Fibroblast of skin of right biceps (primary cell): Measurements from ENCODE around the gene PFKFB3.
"Not testable (repeated sequence)": the region's sequence is repeated elsewhere in the genome, so short reads cannot be mapped to it uniquely, and the experiment has no call there.

Experiments used
- DNase-seq: peaks from one replicate; pipeline ENCODE4 v3.0.0-alpha.2; 2013

The PFKFB3 gene

DNA sequence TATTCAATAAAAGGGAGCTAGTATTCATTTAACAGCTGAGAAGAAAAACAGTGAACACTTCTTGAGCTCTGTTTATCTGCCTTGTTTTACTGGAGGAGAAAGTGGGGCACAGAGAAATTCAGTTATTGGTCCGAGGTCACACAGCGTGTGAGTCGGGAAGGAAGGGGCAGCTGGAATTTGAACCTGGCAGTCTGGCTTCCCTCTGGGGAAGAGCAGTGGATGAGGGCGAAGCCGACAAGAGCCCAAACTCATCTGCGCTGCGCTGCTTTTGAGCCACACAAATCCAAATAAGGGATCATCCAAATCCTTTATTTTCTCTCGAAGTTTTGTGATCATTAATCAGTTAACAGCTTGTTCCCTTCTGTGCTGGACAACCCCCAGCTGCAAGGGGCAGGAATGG is 23.7 kb upstream of the PFKFB3 start:
- DNase-seq = no peak

DNA sequence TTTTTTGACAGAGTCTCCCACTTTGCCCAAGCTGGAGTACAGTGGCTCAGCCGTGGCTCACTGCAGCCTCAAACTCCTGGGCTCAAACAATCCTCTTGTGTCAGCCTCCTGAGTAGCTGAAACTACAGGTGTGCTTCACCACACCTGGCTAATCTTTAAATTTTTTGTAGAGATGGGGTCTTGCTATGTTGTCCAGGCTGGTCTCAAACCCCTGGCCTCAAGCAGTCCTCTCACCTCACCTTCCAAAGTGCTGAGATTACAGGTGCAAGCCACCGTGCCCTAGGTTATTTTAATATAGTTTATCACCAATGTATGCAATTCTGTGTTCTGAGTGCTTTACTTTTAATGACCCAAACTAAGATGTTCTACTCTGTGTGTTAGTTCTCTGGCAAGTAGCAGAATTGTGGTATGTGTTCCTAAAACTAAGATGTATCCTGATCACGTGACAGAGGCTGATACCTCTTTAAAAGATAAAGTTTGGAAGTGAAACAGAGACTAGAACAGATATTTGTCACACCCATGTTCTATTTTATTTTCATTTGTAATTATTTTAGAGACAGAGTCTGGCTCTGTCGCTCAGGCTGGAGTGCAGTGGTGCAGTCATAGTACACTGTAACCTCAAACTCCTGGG is 22.1 kb upstream of the PFKFB3 start:
- no peak for DNase-seq

DNA sequence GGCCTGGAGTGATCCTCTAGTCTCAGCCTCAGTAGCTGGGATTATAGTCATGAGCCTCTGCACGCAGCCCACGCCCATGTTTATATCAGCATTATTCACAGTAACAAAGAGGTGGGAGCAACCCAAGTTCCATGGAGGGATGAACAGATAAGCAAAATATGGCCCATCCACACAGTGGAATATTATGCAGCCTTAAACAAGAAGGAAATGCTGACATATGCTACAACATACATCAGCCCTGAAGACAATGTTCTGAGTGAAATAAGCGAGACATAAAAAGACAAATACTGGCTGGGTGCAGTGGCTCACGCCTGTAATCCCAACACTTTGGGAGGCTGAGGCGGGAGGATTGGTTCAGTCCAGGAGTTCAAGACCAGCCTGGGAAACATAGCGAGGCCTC is 21.5 kb upstream of the PFKFB3 start:
- DNase-seq = no peak

DNA sequence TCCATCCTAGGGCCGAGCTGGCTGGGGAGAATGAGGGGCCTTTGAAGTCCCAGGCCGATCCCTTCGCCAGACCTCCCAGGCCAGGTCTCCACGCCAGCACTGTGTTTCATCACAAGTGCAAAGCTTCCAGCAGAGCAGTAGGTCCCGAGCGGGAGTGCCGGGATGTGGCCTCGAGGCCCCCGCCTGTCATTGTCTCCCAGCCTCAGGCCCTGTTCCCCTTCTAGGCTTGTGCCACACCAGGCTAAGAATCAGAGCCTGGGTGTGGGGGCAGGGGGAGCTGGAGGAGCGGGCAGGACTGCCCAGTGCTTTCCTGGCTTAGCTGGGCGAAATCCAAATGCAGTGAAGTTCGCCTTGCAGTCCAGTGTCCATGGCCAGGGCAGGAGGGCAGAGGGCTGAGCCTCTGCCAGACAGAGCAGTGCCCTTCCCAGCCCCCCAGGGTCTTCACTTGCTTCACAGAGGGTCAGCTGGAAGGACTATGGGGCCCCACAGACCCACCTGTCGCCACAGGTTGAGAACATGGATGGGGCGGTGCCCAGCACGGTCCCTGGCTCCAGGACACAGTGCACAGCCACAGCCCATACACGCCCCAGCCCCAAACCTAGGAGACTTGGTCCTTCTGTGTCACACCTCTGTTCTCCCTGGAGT is 20.2 kb upstream of the PFKFB3 start:
- no peak for DNase-seq

DNA sequence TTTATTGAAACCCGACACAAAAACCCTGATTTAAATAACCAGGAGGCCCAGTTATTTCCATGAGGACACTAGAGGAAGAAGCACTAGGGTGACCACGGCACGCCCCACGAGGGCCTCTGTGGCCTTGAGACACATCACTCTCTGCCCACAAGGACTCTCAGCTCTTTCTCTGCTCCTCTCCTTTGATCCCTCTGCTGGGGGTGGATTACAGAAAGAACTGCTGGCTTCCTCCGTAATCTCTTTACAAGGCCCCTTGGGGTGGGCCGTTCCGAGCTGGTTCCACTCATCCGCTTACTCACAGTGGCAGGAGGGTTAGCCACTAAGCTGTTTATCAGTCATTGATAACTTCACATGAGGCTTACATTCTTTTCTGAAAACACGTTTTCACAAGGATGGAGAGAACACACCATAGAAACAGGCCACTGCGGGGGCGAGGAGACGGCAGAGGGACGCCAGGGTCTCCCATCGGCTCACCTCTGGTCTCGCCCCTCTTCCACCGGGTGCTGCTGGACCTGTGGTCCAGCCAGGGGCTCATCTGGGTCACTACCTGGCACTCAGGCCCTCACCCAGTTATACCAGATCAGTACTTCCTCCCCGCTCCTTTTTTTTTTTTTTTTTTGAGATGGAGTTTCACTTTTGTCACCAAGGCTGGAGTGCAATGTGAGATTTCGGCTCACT is 17.6 kb upstream of the PFKFB3 start:
- DNase-seq = no peak

DNA sequence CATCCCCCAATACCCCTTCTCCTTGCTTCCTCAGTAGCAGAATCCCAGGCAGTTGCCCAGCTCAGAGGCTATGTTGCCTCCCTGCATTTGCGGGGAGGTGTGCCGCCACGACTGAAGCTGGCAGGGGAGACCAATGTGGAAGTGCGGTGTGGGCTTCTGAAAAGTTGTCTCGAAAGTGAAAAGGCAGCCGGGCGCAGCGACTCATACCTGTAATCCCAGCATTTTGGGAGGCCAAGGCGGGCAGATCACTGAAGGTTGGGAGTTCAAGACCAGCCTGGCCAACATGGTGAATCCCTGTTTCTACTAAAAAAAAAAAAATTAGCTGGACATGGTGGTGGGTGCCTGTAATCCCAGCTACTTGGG is 15.9 kb upstream of the PFKFB3 start:
- no peak for DNase-seq

DNA sequence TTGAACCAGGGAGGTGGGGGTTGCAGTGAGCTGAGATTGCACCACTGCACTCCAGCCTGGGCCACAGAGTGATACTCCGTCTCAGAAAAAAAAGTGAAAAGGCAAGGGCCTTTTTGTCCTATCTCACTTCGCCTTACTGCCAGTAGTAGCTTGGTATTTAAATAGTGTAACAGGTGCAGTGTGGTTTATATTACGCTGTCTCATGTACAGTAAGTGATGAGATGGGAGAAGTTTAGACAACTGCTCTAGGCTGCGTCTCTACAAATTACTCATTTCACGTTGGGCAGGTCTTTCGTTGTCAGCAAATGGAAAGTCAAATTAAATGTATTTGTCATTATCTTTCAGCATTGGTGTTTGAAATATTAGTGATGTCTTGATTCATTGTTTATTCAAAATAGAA is 15.5 kb upstream of the PFKFB3 start:
- no peak for DNase-seq

DNA sequence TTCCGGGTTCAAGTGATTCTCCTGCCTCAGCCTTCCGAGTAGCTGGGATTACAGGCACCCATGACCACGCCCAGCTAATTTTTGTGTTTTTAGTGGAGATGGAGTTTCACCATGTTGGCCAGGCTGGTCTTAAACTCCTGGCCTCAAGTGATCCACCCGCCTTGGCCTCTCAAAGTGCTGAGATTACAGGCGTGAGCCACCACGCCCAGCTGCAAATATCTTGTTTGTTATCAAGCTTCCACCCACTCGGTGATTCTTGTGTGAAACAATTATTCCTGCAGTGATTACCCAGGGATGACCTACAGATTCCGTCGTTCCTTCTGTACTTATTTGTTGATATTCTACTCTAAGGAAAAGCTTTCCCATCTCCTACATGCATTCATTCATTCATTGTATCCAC is 12.7 kb upstream of the PFKFB3 start:
- not testable (repeated sequence) for DNase-seq

DNA sequence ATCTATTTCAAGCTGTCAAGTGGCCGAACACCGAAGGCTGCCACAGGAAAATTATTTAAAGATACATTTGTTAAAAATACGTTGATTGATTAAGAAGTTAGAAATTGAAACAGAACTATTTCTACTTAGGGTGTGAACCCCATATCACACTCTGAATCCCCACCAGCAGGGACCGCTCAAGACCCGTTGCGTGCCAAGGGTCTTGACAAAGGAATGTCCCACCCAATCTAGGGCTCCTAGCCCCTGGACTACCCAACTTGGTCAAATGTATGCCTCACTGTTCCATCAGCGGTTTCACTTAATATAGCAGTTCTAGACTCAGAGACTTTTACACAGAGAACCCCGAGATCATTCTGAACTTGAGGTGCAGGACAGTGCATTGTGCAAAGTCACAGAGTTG is 11.6 kb upstream of the PFKFB3 start:
- DNase-seq = no peak

DNA sequence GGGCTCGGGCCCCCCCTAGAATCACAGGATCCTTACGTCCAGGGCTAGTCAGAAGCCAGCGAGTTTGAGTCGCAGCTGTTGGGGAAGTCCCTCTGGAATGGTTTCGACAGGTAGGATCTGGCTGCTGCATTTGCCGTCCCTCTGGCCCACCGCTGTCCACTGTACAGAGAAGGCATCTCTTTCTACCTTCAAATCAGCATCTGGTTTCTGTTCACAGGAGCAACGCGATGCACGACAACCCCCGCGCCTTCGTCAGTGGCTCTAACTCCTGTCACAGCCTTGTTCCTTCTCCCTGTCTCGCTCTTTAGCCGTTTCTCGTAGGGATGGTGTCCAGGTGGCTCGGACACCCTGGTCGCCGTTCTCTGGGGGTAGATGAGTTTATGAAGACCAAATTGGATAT is 11.2 kb upstream of the PFKFB3 start:
- DNase-seq = no peak

DNA sequence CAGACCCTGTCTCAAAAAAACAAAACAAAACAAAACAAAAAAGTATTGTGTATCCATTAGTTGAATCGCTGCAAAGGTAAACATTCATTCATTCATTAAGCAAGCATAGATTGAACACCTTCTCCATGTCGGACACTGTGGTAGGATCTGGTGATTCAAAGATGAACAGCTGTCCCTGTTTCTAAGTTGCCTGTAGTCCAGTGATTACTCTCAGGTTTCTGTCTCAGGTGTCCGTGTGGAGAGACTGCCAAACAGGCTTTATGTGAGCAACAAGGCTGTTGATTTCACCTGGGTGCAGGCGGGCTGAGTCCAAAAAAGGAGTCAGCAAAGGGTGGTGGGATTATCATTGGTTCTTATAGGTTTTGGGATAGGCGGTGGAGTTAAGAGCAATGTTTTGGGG is 9.4 kb upstream of the PFKFB3 start:
- DNase-seq = not testable (repeated sequence)

DNA sequence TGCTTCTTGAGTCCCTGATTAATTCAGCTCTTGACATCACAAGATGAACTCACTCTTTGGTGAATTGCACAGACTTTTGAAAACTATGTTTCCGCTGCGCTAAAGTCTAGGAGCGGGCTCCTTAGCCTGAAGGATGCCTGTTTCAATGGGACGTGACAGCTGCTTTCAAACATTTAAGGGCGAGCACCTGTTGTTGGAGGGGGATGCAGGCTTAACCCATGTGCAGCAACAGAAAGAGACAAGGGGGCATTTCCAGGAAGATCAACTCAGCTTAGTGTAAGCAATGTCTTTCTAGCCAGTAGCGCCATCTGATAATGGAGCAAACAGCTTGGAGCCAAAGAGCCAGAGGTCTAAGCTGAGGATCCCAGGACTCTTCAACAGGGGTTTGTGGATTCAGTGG is 8.4 kb upstream of the PFKFB3 start:
- DNase-seq = no peak

DNA sequence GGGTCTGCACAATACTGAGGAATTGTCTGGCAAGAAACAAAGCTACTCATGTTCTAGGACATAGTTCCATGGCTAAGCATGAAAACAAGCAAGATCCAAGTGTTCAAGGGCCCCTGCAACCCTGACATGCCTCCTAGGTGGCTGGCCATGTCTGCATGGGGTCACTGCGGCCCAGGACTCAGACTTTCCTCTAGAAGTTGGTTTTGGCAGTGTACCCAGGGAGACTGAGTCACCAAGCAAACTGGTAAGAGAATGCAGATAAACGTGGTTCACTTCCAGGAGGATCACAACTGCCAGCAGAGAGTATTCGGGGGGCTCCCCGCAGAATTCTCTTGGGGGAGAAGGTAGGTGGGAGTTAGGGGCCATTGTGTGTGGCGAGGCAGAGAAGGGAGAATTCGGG is 7.4 kb upstream of the PFKFB3 start:
- DNase-seq = peak; percentile 57

DNA sequence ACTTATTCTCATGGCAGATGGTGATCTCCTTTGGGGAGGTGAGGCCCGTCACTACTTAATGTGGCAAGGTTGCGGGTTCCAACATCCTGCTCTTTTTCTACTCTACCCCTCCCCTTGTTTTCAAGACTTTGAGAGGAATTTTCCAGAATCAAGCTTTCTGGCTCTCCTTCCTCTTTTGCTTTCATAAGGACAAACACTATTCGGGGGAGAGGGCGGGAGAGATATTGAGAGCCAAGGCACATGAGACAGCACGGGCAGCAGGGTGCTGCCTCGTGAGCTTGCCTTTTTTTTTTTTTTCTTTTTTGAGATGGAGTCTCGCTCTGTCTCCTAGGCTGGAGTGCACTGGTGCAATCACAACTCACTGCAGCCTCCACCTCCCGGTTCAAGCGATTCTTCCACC is 6.9 kb upstream of the PFKFB3 start:
- DNase-seq = no peak

DNA sequence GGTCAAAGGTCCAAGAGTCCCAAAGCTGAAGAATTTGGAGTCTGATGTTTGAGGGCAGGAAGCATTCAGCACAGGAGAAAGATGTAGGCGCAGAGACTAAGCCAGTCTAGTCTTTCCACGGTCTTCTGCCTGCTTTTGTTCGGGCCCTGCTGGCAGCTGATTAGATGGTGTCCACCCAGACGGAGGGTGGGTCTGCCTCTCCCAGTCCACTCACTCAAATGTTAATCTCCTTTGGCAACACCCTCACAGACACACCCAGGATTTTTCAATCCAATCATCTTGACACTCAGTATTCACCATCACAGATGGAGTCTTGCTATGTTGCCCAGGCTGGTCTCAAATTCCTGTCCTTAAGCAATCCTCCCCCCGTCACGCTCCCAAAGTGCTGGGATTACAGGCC is 6.2 kb upstream of the PFKFB3 start:
- DNase-seq = not testable (repeated sequence)

DNA sequence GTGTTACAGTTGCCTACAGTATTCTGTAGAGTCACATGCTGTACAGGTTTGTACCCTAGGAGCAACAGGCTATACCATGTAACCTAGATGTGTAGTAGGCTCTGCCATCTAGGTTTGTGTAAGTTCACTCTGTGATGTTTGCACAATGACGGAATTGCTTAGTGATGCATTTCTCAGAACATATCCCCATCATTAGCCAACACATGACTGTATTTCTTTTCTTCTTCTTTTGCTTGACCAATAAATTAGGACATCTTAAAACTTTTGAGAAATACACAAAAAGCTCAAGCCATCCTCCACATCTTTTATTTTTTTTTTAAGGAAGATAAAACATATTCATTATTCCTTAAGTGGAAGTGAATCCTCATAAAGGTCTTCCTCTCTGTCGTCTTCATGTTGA is 5.4 kb upstream of the PFKFB3 start:
- DNase-seq = no peak

DNA sequence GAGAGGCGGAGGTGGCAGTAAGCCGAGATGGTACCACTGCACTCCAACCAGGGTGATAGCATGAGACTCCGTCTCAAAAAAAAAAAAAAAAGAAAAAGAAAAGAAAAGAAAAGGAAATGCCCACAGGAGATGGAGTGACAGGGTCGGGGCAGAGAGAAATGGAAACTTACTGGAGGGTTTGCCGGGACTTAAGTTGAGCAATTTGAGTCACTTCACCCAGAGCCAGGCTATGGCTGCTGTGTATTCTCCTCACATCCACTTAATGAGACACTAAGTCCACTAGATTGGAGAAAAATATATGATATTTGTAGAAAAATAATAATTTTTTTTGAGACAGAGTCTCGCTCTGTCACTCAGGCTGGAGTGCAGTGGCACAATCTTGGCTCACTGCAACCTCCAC is 4.6 kb upstream of the PFKFB3 start:
- no peak for DNase-seq

DNA sequence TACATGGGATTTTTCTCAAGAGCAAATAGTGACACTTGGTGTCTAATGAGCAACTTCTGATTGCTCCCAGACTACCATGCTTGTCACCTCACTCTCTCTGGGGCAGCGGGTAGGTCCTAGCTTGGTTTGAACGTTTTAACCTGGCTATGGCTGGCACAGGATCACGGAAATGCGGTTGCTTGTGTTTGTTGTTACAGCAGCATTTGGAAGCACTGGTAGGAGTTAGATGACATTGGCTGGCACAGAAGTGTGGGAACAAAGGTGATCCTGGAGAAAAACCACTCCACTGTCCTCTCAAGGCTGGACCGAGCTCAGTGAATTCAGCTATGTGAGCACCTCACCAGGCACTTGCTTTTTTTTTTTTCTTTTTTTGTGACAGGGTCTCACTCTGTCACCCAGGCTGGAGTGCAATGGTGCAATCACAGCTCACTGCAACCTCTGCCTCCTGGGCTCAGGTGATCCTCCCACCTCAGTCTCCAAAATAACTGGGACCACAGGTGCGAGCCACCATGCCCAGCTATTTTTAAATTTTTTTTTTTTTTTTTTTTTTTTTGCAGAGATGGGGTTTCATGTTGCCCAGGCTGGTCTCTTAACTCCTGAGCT is 3.5 kb upstream of the PFKFB3 start:
- DNase-seq = no peak

DNA sequence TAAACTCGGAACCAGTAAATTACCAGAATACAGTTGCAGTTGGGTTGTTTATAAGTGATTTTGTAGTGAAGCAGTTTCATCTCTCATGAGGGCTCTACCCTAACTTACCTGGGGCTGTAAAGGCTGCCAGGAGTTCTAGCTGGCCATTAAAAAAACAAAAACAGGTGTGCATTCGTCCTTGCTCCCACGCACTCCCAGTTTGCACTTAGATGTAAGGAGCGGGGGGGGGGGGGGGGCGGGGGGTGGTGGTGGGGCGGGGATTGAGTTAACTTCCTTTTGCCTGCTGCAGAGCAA is 2.3 kb upstream of the PFKFB3 start:
- no peak for DNase-seq

DNA sequence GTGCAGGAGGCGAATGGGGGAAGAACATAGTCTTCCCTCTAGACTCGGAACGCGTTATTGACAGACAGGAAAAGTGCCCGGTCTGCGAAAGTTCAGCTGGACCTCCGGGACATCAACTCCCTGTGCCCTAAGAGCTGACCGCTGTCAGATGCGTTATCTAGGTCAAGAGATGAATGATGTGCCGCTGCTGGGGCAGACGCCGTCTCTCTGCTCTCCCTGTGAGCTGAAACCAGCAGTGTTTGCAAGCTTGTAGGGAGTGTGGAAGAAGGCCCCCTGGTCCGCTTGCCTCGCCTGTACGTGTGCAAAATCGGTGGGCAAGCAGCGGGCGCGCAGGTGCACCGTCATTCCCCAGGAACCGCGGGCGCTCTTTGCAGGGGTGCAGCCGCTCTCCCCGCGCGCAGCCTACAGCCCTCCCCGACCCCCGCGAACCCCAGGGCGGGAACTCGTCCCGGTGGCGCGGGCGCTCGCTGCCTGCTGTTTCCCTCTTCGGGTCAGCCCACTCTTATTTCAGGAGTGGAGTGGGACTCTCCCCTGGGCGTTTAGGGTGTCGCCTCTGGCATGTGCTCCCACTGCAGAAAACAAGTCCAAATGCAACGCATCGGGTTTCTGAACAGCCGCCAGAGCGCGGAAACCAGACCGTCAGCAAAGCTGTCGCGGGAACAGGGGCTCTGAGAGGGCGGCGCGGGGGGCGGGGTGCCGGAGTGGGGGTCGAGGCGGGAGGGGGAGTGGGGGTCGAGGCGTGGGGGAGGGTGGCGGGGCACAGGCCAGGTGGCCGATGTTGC is 1.8 kb upstream of the PFKFB3 start:
- DNase-seq = peak; percentile 59

DNA sequence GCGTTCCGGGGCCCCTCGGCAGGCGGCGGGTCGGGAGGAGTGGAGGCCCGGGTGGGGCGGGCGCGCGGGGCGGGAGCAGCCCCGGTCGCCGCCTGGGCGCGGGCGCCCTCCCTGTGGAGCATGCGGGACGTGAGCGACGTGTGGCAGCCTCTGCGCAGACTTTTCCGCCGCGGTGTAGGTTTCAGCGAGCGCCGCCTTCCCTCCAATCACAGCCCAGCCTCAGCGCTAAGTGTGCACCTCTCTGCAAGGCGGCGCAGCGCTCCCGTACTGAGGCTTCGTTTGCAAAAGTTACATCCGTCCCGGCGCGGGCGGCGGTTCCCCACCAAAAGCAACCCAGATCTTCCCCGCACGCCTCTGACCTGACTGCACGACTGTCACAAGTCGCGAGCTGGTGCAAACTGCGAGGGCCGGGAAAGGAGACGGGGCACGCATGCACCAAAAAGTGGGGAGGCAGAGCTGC is 1.2 kb upstream of the PFKFB3 start:
- DNase-seq = peak; percentile 87

DNA sequence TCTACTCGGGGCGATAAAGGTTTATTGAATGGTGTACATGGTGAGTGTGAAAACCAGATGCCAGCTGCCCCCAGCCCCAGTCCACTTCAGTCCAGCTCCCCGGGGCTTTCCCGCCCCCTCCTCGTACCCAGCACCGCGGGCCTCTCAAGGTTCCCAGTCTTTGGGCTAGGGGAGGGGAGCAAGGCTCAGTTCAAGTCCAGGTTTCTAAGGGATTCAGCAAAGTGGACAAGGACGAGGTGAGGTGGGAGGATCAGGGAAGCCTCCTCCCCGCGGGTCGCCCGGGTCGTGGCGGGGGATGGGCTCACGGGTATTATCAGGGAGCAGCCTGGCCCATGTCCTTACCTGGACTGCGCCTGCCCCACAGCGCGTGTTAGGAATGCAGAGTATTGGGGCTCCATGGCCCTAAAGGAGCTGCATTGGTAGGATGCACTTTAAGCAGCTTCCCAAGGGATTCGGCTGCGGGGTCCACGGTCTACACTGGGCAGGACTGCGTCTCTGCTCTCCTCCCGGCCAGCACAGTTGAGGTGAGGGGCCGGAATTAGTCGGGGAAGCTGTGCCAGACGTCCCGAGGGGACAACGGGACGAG is 541 bp upstream of the PFKFB3 start:
- no peak for DNase-seq
